Liver (tissue), 3 donors: ENCODE data around the gene SPOCK2.

Source experiments
- ATF3 ChIP-seq: IDR thresholded peaks from 2 replicates; pipeline ENCODE4 v1.6.1; 2016; ENCODE audit warnings: antibody characterized with exemption
- CTCF ChIP-seq: fragments of 150-350 bp; IDR thresholded peaks from 2 replicates; pipeline ENCODE4 v1.5.1; 2017; ENCODE audit warnings: improper control_type of control experiment, low read depth, low read length; ENCODE audit not compliant: missing input control
- EGR1 ChIP-seq, 2 donors: IDR thresholded peaks; 2 replicates each; pipeline ENCODE4 v1.6.1; 2016 to 2018; ENCODE audit warnings: antibody characterized with exemption in 2 of 2, low read depth in 2 of 2
- FOXA1 ChIP-seq: IDR thresholded peaks from 2 replicates; pipeline ENCODE4 v1.6.1; 2016; ENCODE audit warnings: antibody characterized with exemption
- GABPA ChIP-seq, 2 donors: IDR thresholded peaks in 1 of 2; conservative IDR thresholded peaks in 1 of 2; 2 replicates each; pipeline ENCODE4 v1.6.1; 2016; ENCODE audit warnings: antibody characterized with exemption in 2 of 2, mild to moderate bottlenecking in 1 of 2, moderate library complexity in 1 of 2
- HNF4A ChIP-seq, 2 donors: conservative IDR thresholded peaks; 2 replicates each; pipeline ENCODE4 v1.6.1; 2016; ENCODE audit warnings: antibody characterized with exemption in 2 of 2, mild to moderate bottlenecking in 2 of 2
- JUND ChIP-seq, 2 donors: IDR thresholded peaks; 2 replicates each; pipeline ENCODE4 v1.6.1; 2016; ENCODE audit warnings: antibody characterized with exemption in 2 of 2
- RAD21 ChIP-seq, 2 donors: IDR thresholded peaks; 2 replicates each; pipeline ENCODE4 v1.6.1; 2016; ENCODE audit warnings: antibody characterized with exemption in 2 of 2, mild to moderate bottlenecking in 2 of 2
- REST ChIP-seq: IDR thresholded peaks from 2 replicates; pipeline ENCODE4 v1.6.1; 2016; ENCODE audit warnings: antibody characterized with exemption, mild to moderate bottlenecking
- RXRA ChIP-seq, 2 donors: IDR thresholded peaks; 2 replicates each; pipeline ENCODE4 v1.6.1; 2017 to 2018; ENCODE audit warnings: antibody characterized with exemption in 2 of 2, mild to moderate bottlenecking in 1 of 2
- SP1 ChIP-seq: IDR thresholded peaks from 2 replicates; pipeline ENCODE4 v1.6.1; 2018; ENCODE audit warnings: antibody characterized with exemption, mild to moderate bottlenecking
- TAF1 ChIP-seq: conservative IDR thresholded peaks from 2 replicates; pipeline ENCODE4 v1.6.1; 2016; ENCODE audit warnings: antibody characterized with exemption, mild to moderate bottlenecking
- YY1 ChIP-seq: IDR thresholded peaks from 2 replicates; pipeline ENCODE4 v1.6.1; 2016; ENCODE audit warnings: antibody characterized with exemption, mild to moderate bottlenecking
- TF ChIP-seq, protein P1 (sequence below): IDR thresholded peaks from 2 replicates; pipeline ENCODE4 v1.6.1; 2016; ENCODE audit warnings: antibody characterized with exemption
- donor health status: healthy.
- donor health status: healthy.

- no peak for TF ChIP-seq FOXA1
- no peak for TF ChIP-seq CTCF
- no peak for TF ChIP-seq YY1
- TF ChIP-seq, protein P1, sequence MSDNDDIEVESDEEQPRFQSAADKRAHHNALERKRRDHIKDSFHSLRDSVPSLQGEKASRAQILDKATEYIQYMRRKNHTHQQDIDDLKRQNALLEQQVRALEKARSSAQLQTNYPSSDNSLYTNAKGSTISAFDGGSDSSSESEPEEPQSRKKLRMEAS = no peak
- no peak for TF ChIP-seq SP1
- no peak for TF ChIP-seq RXRA (IDR thresholded peaks at IDR 0.05)
- TF ChIP-seq TAF1 = no peak
- TF ChIP-seq HNF4A (conservative IDR thresholded peaks at IDR 0.05) = no peak
- TF ChIP-seq JUND (IDR thresholded peaks at IDR 0.05) = no peak
- TF ChIP-seq RAD21 (IDR thresholded peaks at IDR 0.05) = no peak
- no peak for TF ChIP-seq REST
- no peak for TF ChIP-seq EGR1 (IDR thresholded peaks at IDR 0.05; ENCODE audit: low read depth in 2 of 2)
- no peak for TF ChIP-seq GABPA (IDR thresholded peaks at IDR 0.05 in 1 of 2, conservative IDR thresholded peaks at IDR 0.05 in 1 of 2)
- TF ChIP-seq ATF3 = no peak
Measured at GRCh38 chr10:72081772-72082590, 6.4 kb downstream of the SPOCK2 start.
